ENCODE measurements around the gene LRRC49.

- no peak for TF ChIP-seq CTCF (conservative IDR thresholded peaks at IDR 0.05; ENCODE audit: low read depth, low read length)
- TF ChIP-seq EZH2 (IDR thresholded peaks at IDR 0.05; ENCODE audit: borderline replicate concordance, low read depth, low read length, poor library complexity, severe bottlenecking), result no peak
Measured at GRCh38 chr15:71051539-71051938, 158.9 kb downstream of the LRRC49 start.
